HG02623 (cell line): ENCODE results near the gene IL17RB.
A peak's percentile ranks its signal among the peaks of the same experiment; 100 is the strongest.

Experiments used
- ATAC-seq: cut with Tn5 transposase; IDR thresholded peaks from one replicate; pipeline ENCODE4 v1.9.1; 2021; ENCODE audit warnings: moderate library complexity; ENCODE audit not compliant: unreplicated experiment

Gene IL17RB, protein sequence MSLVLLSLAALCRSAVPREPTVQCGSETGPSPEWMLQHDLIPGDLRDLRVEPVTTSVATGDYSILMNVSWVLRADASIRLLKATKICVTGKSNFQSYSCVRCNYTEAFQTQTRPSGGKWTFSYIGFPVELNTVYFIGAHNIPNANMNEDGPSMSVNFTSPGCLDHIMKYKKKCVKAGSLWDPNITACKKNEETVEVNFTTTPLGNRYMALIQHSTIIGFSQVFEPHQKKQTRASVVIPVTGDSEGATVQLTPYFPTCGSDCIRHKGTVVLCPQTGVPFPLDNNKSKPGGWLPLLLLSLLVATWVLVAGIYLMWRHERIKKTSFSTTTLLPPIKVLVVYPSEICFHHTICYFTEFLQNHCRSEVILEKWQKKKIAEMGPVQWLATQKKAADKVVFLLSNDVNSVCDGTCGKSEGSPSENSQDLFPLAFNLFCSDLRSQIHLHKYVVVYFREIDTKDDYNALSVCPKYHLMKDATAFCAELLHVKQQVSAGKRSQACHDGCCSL

DNA sequence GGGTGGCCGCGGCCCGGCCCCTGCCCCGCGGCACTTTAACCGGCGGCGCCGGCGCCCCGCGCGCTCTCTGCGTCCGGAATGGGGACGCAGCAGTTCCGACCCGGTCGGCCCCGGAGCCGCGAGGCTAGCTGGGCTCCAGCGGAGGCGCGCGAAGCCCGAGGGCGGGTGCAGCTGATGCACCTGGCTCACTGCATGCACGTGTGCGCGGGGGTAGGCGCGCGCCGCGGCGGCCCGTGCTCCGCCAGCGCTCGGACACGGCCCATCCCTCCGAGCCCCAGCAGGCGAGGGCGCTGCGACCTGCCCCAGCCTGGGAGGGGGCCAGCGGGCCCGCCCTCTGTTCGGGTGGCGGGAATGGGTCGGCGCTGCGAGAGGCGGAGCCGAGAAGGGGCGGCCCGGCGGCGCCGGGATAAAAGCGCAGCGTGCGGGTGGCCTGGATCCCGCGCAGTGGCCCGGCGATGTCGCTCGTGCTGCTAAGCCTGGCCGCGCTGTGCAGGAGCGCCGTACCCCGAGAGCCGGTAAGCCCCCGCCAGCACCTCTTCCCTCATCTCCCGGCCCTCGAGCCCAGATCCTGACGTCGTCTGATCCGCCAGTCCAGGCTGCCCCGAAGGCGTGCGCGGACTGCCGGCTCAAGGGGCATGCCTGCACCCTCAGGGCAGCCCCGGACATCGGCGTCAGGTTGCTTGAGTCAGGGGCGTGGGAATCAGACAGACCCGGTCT is at the start of gene IL17RB, which contains the start of gene CHDH:
IL17RB (plus strand) TSS at position 435 of the 717 bp plus-strand sequence; CDS start at position 456, 21 bp downstream.
CHDH (minus strand) TSS at position 286 of the 717 bp plus-strand sequence. CDS start 22,411 bp downstream, outside the sequence.
- ATAC-seq: peak; percentile 42

DNA sequence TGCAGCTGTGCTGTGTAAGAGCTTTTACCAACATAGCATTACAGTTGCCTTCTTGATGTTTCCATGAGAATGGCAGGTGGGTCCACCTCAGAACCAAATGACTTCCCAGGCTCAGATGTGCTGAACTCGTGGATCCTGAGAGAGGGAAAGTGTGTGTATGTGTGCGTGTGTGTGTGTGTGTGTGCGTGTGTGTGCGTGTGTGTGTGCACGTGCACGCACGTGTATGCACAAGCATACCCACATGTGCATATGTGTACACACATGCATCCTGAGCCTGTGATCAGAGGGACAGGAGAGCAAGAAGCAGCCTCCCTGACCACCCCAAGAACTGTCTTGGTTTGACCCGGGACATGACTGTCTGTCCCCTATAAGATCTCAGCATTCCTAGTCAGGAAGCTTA is 48.2 kb upstream of the IL17RB start:
- no peak for ATAC-seq

DNA sequence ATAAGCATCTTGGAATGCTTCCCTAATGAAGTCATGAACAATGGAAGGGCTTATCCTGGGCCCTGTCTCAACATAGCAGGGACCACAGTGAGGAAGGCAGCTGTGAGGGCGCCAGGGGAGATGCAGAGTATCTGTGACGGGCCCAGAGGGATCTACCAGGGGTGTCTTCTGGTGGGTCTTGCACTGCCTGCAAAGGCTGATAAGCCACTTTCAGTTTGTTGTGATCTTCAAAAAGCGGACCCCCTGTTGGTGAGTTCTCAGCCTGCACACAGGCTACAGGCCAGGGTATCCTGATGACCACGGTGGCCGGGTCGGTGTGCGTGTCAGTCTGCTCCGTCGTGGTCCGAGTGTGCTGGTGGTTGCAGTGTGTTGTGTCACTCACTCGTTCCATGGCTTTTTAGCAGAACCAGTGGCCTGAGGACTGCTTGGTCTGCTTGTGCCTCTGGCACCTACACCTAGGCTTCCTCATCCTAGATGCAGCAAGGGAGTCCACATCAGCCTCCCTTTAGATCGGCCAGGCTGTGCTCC is 47.0 kb upstream of the IL17RB start:
- ATAC-seq: no peak

DNA sequence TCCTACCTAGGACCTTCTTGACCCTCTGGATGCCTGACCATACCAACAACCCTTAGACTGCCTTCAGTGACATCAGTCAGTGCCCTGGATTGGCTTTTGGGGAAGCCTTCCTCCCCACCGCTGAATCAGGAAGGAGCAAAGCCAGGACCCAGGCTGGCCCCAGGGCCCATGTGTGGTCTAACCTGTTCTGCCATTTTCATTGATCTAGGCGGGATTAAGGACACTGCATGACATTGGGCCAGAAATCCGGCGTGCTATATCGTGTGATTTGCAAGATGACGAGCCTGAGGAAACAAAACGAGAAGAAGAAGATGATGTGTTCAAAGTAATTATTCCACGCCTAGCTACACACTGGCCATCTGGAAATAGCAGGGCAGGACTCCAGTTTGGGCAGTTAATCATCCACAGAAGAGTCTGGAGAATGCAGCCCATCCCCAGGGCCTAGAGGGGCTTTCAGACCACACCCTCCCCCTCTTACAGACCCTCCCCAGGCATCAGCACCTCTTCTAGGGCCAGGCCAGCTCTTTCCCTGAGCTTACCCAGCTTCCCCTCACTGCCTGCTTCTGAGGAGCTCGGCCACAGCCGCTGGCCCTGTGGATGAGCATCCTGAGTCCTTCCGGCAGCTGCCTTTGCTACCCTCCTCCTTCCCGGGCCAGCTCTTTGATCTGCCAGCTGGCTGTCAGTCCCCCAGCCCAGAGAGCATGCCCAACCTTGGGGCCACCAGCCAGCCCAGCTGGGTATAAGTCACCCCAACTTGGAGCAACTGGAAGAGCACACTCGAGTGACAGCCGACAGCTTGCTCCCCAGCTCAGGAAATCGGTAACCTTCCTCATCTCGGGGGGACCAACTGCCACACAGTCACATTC is 46.1 kb upstream of the IL17RB start:
- ATAC-seq: no peak

DNA sequence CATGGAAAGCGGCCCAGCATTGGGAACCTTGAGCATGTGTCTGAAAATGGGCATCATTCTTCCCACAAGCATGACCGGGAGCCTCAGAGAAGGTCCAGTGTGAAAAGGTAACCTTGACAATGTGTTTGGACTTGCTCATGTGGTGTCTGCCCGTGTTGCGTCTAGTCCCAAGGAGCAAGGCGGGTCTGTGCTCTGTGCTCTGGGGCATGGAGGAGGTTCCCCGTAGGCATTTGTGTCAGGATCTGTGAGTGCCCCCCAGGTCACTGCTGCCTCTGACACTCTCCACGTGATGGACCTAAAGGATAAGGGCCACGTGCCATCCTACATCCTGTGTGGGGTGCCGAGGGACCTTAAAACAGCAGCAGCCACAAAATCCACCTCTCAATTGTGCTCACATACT is 45.0 kb upstream of the IL17RB start:
- ATAC-seq: no peak

DNA sequence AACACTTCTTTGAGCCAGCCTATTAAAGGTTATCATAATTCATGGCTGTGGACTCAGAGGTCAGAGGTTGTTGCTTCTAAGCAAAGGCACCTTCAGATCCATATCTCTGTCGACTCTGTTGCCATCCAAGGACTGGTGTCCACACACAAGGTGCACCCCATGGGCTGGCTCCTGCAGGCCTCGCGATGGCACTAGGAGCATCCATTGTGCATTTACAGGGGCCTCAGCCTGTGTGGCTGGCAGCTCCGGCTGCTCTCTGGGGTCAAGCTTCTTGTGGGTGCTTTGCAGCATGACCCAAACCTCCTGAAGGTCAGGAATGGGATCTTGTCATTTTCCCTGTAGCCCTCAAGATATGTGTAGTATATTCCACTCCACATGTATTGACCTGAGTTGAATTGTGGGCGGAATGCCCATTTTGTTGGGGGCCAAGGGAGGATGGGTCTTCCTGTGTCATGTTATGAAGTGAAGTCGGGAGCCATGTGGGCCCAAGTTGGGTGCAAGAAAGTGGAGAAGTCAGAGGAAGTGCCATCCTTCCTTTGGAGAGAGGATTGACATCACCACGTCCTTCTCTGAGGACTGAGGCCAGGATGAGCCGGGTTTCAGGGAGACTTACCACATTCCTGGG is 44.0 kb upstream of the IL17RB start:
- no peak for ATAC-seq

DNA sequence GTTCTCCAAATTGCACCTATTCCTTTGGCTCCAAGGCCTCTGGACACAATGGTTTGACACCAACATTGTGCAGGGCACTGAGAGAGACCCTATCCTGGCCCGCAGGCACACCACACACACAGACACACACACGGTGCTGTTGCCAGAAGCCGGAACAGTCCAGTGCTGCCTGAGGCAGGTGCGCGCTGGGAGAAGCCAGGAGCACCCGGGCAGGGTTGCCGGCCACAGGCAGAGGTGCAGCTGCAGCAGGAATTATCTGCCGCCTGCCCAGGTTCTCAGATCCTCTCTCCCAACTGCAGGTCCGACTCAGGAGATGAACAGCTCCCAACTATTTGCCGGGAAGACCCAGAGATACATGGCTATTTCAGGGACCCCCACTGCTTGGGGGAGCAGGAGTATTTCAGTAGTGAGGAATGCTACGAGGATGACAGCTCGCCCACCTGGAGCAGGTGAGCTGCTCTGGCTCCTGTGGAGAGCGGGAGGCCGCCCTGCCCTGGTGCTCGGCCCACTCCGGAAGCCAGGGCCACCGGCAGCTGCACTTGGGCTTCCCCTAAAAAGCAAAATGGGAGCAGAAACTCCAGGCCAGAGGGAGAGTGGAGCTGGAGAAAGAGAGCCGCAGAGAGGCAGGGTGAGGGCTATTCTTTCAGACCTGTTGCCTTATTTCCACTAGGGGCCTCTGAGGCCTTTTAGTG is 43.1 kb upstream of the IL17RB start:
- ATAC-seq: no peak

DNA sequence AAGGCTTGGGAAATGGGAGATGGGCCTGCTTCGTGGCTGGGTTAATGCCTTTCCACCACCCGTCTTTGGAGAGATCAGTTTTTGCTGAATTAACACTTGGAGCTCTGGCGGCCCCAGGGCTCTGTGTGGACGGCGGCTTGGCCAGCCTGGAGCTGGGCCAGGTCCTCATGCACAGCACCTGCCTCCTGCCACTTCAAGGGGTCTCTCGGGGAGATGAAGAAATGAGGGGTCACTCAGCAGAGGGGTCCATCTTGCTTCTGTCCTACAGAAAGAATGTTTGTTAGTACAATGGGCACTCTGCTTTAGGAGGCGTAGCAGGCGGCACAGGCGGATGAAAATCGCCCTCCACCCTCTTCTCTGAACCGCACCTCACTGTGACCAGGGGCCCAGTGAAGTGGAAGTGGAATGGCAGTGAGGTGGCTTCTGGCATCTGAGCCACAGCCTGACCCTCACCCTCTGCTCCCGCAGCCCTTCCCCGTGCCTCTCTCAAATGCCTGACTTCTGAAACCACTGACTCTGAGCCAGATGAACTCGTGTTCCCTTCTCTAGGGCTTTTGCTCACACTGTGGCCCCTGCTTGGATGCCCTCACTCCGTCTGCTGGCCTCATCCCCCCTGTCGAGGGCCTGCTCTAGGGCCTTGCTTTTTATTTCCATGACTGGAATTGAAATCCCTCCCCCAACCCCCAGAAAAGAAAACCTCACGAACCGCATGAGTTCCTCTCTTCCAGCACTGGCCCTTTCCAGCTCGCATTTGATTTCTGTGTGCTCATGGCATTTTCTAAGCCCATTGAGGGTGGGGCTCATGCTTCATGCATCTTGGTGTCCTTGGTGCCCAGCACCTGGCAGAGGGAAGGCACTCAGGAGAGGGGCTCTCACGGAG is 42.3 kb upstream of the IL17RB start:
- no peak for ATAC-seq

DNA sequence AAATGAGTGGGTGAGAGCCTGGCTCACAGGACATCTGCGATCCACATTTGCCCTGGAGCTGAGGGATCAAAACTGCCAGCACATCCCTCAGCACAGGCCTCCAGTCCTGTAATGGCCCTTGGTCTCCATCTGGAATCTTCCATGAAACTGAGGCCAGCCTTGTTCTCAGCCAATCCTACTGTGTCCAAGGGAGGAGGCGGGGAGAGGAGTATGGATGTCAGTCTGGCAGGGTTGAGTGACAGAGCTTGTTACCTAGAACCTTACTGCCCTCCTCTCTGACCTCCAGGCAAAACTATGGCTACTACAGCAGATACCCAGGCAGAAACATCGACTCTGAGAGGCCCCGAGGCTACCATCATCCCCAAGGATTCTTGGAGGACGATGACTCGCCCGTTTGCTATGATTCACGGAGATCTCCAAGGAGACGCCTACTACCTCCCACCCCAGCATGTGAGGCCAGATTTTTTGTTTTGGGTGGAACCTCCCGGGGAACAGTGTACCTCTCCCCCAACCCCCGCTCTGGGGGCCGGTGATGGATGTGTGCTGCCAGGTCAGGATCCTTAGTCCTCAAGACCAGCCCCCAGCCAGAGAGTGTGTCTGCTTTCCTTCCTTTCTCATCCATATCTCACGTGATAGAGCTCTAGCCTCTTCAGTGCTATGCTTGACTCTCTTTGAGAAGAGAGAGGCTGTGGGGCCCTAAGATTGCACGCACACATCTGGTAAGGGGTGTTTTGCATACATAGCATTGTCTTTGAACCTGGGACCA is 41.5 kb upstream of the IL17RB start:
- ATAC-seq: peak; percentile 68

DNA sequence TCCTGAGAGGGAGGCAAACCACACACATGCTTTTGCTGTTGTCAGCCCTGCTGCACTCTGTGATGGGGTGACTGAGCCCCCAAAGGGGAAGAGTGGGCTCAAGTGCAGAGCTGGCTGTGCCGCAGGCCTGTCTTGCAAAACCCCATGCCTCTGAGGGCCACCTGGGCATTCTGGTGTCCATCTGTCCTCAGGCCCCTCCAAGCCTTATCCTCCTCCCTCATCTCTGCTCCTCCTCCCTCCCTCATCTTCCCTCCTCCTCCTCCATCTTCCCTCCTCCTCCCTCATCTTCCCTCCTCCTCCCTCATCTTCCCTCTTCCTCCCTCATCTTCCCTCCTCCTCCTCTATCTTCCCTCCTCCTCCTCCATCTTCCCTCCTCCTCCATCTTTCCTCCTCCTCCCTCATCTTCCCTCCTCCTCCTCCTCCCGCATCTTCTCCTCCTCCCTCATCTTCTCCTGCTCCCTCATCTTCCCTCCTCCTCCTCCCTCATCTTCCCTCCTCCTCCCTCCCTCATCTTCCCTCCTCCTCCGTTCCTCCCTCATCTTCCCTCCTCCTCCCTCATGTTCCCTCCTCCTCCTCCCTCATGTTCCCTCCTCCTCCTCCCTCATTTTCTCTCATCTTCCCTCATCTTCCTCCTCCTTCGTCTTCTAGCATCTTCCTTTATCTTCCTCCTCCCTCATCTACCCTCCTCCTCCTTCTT is 40.8 kb upstream of the IL17RB start:
- ATAC-seq: no peak

DNA sequence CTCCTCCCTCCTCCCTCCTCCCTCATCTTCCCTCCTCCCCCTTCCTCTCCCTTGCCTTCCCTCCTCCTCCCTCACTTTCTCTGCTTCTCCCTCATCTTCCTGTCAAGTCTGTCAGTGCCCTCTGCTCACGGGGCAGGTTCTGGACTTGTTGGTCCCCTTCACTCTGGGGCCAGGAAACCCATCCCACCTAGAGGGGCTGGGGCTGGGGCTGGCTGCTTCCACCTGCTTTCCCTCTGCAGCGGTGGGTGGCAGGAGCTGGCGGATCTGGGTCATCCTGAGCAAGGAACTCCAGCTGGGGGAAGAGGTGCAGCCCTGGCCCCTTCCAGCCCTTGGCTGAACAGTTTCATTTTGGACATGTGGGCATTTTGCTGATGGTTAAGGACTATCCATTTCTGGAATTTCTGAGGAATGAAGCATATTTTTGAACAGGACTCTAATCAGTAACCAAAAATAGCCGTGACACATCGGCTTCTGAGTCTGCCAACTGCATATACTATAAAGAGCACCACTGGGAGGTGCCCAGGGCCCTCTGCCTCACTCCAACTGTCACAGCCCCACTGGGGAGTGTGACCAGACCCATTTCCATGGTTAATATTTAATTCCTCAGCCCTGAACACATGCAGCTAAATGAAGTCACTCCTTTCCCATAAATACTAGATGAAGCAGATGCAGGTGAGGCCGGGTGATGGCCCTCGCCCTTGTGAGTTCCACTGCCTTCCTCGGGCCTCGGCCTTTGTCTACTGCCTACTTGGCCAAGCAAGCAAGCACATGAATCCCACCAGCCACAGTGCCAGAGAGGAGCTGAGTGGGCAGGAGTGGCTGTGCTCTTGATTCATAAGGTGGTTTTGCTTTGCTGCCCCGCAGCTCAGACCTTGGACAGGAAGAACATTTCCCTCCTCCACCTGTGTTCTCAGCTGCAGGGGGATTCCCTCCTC is 39.9 kb upstream of the IL17RB start:
- ATAC-seq: no peak

DNA sequence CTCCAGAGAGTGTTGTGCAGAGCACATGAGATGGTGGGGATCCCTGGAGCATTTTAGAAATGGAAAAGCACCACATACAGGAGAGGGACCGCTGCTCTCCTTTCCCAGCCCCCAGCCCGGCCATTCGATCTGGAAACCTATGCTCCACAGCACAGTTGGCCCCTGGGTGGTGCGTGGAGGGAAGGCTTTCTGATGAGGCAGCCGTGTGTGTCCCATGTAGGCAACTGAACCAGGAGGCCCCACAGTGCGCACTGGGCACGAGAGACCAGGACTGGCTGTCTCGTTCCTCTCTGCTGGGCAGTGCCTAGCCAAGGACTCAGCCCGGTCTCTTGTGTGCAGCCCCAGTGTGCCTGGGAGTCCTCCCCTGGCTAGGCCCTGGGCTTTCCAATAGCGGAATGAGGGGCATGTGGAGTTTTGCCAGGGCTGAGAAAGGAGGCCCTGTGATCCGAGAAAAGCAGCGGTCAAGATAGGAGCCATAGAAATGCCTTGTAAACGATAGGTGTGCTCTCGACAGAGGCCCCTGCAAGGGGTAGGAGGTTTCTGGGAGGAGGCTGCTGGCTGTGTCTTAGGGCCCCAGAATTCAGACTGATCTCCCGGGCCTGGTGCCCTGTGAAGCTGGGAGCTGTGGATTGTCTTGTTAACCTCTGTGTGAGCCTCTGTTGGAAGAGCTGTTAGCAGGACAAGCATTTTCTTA is 39.1 kb upstream of the IL17RB start:
- ATAC-seq: no peak

DNA sequence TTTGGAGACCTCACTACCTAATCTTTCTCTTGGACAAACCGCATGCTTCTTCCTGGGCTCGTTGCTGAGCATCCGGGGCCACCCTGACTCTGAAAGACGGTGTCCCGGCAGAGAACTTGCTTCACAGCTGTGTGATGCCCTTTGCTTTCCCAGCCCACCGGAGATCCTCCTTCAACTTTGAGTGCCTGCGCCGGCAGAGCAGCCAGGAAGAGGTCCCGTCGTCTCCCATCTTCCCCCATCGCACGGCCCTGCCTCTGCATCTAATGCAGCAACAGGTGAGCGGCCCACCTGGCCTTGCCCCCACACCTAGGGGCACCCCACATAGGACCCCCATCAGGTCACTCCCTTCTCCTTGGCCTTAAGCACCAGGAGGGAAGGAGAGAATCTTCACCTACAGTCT is 37.9 kb upstream of the IL17RB start:
- ATAC-seq: no peak

DNA sequence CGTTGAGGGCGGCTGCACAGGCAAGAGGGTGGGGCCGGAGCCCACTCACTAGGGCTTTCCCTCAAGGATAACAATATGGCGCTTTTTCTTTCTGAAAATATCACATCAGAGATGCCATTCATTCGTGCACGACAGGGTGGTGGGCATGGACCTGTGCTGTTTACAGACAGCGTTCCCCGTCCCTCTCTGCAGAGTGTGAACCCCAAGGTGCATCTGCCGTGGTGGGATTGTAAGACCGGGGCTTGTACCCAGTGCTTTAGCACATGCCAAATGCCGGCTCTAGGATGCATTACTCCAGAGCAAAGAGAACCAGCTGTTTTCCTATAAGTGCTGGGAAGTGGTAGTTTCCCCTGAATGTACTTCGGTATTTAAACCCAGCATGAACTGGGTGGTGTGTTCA is 37.1 kb upstream of the IL17RB start:
- no peak for ATAC-seq

DNA sequence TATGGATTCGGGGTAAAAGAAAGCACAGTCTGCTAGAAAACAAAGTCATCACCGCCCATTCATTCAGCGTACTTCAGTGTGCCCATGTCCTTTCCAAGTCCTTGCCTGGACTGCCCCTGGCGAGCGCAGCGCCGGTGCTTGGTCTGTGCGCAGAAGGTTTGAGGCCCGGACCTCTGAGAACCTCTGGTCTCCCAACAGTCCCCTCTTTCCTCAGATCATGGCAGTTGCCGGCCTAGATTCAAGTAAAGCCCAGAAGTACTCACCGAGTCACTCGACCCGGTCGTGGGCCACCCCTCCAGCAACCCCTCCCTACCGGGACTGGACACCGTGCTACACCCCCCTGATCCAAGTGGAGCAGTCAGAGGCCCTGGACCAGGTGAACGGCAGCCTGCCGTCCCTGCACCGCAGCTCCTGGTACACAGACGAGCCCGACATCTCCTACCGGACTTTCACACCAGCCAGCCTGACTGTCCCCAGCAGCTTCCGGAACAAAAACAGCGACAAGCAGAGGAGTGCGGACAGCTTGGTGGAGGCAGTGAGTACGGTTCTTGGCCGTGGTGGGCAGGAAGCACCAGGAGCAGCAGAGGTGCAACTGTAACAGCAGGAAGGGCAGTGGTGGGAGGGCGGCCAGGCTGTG is 36.5 kb upstream of the IL17RB start:
- ATAC-seq: no peak
